PC-9 (cell line): Measurements from ENCODE around the gene HDAC10. TPM values are rescaled to one million over a fixed set of nuclear protein-coding genes. Genes with fewer than 3 reads are reported as not detected.

ENCODE experiments used
- BruUV-seq: library from RNA; stranded (reverse); fragments of 400-500 nt; replicated peaks from 2 replicates; lab custom pipeline; 2021; lab: Mats Ljungman, UMichigan
- CTCF ChIA-PET: fragments of 300-600 bp; sonication (Branson Sonifier 250); formaldehyde crosslinking; loops from one replicate; lab custom pipeline; 2022; ENCODE audit warnings: antibody characterized with exemption; lab: Charles Lee
- POLR2A ChIA-PET: fragments of 300-600 bp; sonication (Branson Sonifier 250); formaldehyde crosslinking; loops from one replicate; lab custom pipeline; 2022; ENCODE audit warnings: antibody characterized with exemption; ENCODE audit not compliant: unreplicated experiment; lab: Charles Lee
- DNase-seq, 2 experiments: peaks; one replicate each; pipeline versions ENCODE4 v3.0.0 to v3.0.0-alpha.2; 2015 to 2022; ENCODE audit warnings: mixed read lengths in 1 of 2
- H2AFZ ChIP-seq: fragments of 200-600 bp; sonication (generic); 2 replicates; pipeline ENCODE4 v1.8.1; 2017; ENCODE audit warnings: antibody characterized with exemption
- H3F3A ChIP-seq: fragments of 200-600 bp; sonication (generic); 2 replicates; pipeline ENCODE4 v1.8.1; 2017; ENCODE audit warnings: antibody characterized with exemption, mild to moderate bottlenecking, low read depth; ENCODE audit not compliant: insufficient read depth
- H3K27ac ChIP-seq: fragments of 200-600 bp; sonication (generic); 2 replicates; pipeline ENCODE4 v1.6.1; 2016; ENCODE audit warnings: mixed run types
- H3K27me3 ChIP-seq: fragments of 200-600 bp; sonication (generic); 2 replicates; pipeline ENCODE4 v1.6.1; 2016; ENCODE audit warnings: low read depth, mixed run types; ENCODE audit not compliant: insufficient read depth
- H3K36me3 ChIP-seq: fragments of 200-600 bp; sonication (generic); 2 replicates; pipeline ENCODE4 v1.6.1; 2016; ENCODE audit warnings: low read depth, mixed run types
- H3K4me1 ChIP-seq: fragments of 200-600 bp; sonication (generic); replicated peaks from 2 replicates; pipeline ENCODE4 v1.6.1; 2016; ENCODE audit warnings: mixed run types; ENCODE audit not compliant: insufficient read depth
- H3K4me2 ChIP-seq: fragments of 200-600 bp; sonication (generic); 2 replicates; pipeline ENCODE4 v1.6.1; 2017; ENCODE audit warnings: mixed run types
- H3K4me3 ChIP-seq: fragments of 200-600 bp; sonication (generic); 2 replicates; pipeline ENCODE4 v1.6.1; 2016; ENCODE audit warnings: mixed run types
- H3K79me2 ChIP-seq: fragments of 200-600 bp; sonication (generic); 2 replicates; pipeline ENCODE4 v1.6.1; 2017; ENCODE audit warnings: low read depth, mixed run types
- H3K9me2 ChIP-seq: fragments of 200-600 bp; sonication (generic); 2 replicates; pipeline ENCODE4 v1.8.1; 2017; ENCODE audit warnings: mild to moderate bottlenecking; ENCODE audit not compliant: insufficient read depth
- H3K9me3 ChIP-seq: fragments of 200-600 bp; sonication (generic); 2 replicates; pipeline ENCODE4 v1.8.1; 2016; ENCODE audit warnings: low read depth; ENCODE audit not compliant: insufficient read depth
- H4K20me1 ChIP-seq: fragments of 200-600 bp; sonication (generic); 2 replicates; pipeline ENCODE4 v1.8.1; 2017; ENCODE audit not compliant: insufficient read depth
- CTCF ChIP-seq: fragments of 200-600 bp; sonication (generic); conservative IDR thresholded peaks from 2 replicates; pipeline ENCODE4 v1.6.1; 2017; ENCODE audit warnings: mixed run types, antibody characterized with exemption, mild to moderate bottlenecking, moderate library complexity
- EZH2 ChIP-seq: fragments of 200-600 bp; sonication (generic); IDR thresholded peaks from 2 replicates; pipeline ENCODE4 v1.8.0; 2017; ENCODE audit warnings: antibody characterized with exemption, low read depth
- intact Hi-C: fragments of 100-400 bp; cut with micrococcal nuclease; formaldehyde crosslinking; loops from one replicate; pipeline ENCODE4 v1.10.0; 2022; ENCODE audit not compliant: unreplicated experiment
- total RNA-seq: library from RNA; stranded (reverse); gene quantifications from 2 replicates; pipeline ENCODE4 v1.2.3, GENCODE V29; 2021

HDAC10 gene
- total RNA-seq, 1 experiment from 2014 or later = 80.5 TPM

- Histone ChIP-seq H3F3A (no peaks in the 10 kb centered on the region; the same call in 1 of the 2 replicates), H3K9me3 (no peaks in the 10 kb centered on the region), H3K4me3 (no peak overlapping the region), H3K4me1 (no peaks in the 10 kb centered on the region), H2AFZ (no peak overlapping the region), H3K9me2 (no peaks in the 10 kb centered on the region), H3K36me3 (peaks cover 6% of the 10 kb centered on the region; the same call in 1 of the 2 replicates), H4K20me1 (peaks cover 37% of the 10 kb centered on the region; the same call in 1 of the 2 replicates), H3K27me3 (no peaks in the 10 kb centered on the region), H3K27ac (no peak overlapping the region), H3K79me2 (peaks cover 7% of the 10 kb centered on the region), H3K4me2 (no peak overlapping the region)
- POLR2A ChIA-PET = no interaction called here
- CTCF ChIA-PET = no interaction called here
- TF ChIP-seq EZH2 = no peak
- TF ChIP-seq CTCF = no peak
- no peak for DNase-seq
- intact Hi-C loops = no loop called here
- no TSS peak for BruUV-seq
Observed at GRCh38 chr22:50229370-50229769, 21.7 kb downstream of the HDAC10 start.

GRCh38 chr22:50228366-50228765 lies 22.7 kb downstream of the HDAC10 start:
- ChIA-PET CTCF (no interaction called here), POLR2A (interaction anchor here (0.5 kb wide), 1 partner anchor 224 kb away, joined by 3 read pairs; no protein-coding TSS in a partner anchor)
- 0 out of 2 replicates have a peak, but pooled peaks cover under 1% of the 10 kb centered on the region for H3K79me2 ChIP-seq
- H3K9me2 ChIP-seq = no peaks in the 10 kb centered on the region
- BruUV-seq = no TSS peak
- H3K4me3 ChIP-seq = no peak overlapping the region
- H3K27me3 ChIP-seq = no peaks in the 10 kb centered on the region
- peaks cover 40% of the 10 kb centered on the region for H4K20me1 ChIP-seq
- no peaks in the 10 kb centered on the region for H3K9me3 ChIP-seq
- H3F3A ChIP-seq = no peaks in the 10 kb centered on the region; the same call in 1 of the 2 replicates
- no peak for DNase-seq
- TF ChIP-seq EZH2 = no peak
- no peak for TF ChIP-seq CTCF
- H2AFZ ChIP-seq = no peak overlapping the region
- no peaks in the 10 kb centered on the region for H3K4me1 ChIP-seq
- H3K4me2 ChIP-seq = no peak overlapping the region
- H3K36me3 ChIP-seq = peaks cover 13% of the 10 kb centered on the region
- intact Hi-C loops = no loop called here
- no peak overlapping the region for H3K27ac ChIP-seq

GRCh38 chr22:50227579-50228215 lies 23.4 kb downstream of the HDAC10 start:
- no peak for DNase-seq
- H3K9me3 ChIP-seq = no peaks in the 10 kb centered on the region
- no TSS peak for BruUV-seq
- ChIA-PET POLR2A (interaction anchor here (0.5 kb wide), 1 partner anchor 224 kb away, joined by 3 read pairs; no protein-coding TSS in a partner anchor), CTCF (interaction anchor here (0.6 kb wide), 1 partner anchor 298 kb away, joined by 10 read pairs; the partner anchor contains the start of gene SCO2)
- H3K27me3 ChIP-seq = no peaks in the 10 kb centered on the region
- no peak overlapping the region for H3K4me2 ChIP-seq
- H3K27ac ChIP-seq = no peak overlapping the region
- peaks cover 13% of the 10 kb centered on the region for H3K36me3 ChIP-seq
- intact Hi-C loops = no loop called here
- no peaks in the 10 kb centered on the region for H3K79me2 ChIP-seq
- peaks cover 40% of the 10 kb centered on the region for H4K20me1 ChIP-seq
- no peak overlapping the region for H3K4me3 ChIP-seq
- H3K9me2 ChIP-seq = no peaks in the 10 kb centered on the region
- no peaks in the 10 kb centered on the region for H3K4me1 ChIP-seq
- no peak overlapping the region for H2AFZ ChIP-seq
- no peaks in the 10 kb centered on the region; the same call in 1 of the 2 replicates for H3F3A ChIP-seq
- TF ChIP-seq EZH2 = no peak
- TF ChIP-seq CTCF = no peak
